ENCODE results near the gene MCOLN3.

DNA sequence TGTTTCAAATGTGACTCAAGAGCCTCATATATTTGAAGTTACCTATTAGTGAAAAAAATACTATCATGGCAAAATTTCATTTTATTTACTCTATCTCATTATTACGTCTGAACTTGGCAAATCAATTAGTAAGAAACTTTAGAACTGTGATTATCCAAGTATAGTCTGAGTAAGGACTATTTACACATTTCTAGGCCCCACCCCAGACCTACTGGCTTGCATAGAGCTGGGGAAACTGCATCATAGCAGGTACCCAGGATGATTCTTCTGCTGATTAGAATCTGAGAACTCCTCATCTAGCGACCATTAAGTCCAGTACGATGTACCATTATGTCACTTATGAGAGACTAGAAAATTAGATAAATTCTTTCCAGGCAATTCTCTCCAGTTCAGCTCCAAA is 20.1 kb downstream of the MCOLN3 start:
- TF ChIP-seq, protein P1, sequence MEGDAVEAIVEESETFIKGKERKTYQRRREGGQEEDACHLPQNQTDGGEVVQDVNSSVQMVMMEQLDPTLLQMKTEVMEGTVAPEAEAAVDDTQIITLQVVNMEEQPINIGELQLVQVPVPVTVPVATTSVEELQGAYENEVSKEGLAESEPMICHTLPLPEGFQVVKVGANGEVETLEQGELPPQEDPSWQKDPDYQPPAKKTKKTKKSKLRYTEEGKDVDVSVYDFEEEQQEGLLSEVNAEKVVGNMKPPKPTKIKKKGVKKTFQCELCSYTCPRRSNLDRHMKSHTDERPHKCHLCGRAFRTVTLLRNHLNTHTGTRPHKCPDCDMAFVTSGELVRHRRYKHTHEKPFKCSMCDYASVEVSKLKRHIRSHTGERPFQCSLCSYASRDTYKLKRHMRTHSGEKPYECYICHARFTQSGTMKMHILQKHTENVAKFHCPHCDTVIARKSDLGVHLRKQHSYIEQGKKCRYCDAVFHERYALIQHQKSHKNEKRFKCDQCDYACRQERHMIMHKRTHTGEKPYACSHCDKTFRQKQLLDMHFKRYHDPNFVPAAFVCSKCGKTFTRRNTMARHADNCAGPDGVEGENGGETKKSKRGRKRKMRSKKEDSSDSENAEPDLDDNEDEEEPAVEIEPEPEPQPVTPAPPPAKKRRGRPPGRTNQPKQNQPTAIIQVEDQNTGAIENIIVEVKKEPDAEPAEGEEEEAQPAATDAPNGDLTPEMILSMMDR (IDR thresholded peaks at IDR 0.05; ENCODE audit: low read length): no peak
- no peak for TF ChIP-seq EZH2phosphoT487 (IDR thresholded peaks at IDR 0.05; ENCODE audit: low read length)
